Epithelial cell of proximal tubule (primary cell): ENCODE measurements around the gene MUSK. TPM values are rescaled to one million over a fixed set of nuclear protein-coding genes. Genes with fewer than 3 reads are reported as not detected.

Source experiments
- DNase-seq: peaks from one replicate; pipeline ENCODE4 v3.0.0-alpha.2; 2011; ENCODE audit warnings: low read depth
- H3K4me3 ChIP-seq: 2 replicates; pipeline ENCODE4 v1.5.1; 2011; ENCODE audit warnings: low read depth, mild to moderate bottlenecking, low read length
- CTCF ChIP-seq: conservative IDR thresholded peaks from 2 replicates; pipeline ENCODE4 v1.5.1; 2012; ENCODE audit warnings: low read depth, mild to moderate bottlenecking, low read length
- total RNA-seq: library from RNA; depleted of rRNA; stranded (reverse); fragments of >200 nt; gene quantifications from 2 replicates; pipeline ENCODE4 v1.2.3, GENCODE V29; 2015

The MUSK gene
- total RNA-seq, 1 donor from 2014 or later = not detected

GRCh38 chr9:110801426-110801825, 132.8 kb downstream of the MUSK start:
- no peak for TF ChIP-seq CTCF
- no peak for DNase-seq
- no peak overlapping the region for H3K4me3 ChIP-seq

GRCh38 chr9:110802416-110803035, 133.9 kb downstream of the MUSK start:
- no peak for TF ChIP-seq CTCF
- no peak for DNase-seq
- H3K4me3 ChIP-seq = no peak overlapping the region

GRCh38 chr9:110807956-110808598, 139.5 kb downstream of the MUSK start:
- H3K4me3 ChIP-seq = no peak overlapping the region
- no peak for DNase-seq
- no peak for TF ChIP-seq CTCF

- H3K4me3 ChIP-seq = no peak overlapping the region
- no peak for TF ChIP-seq CTCF
- no peak for DNase-seq
These were observed 140.0 kb downstream of the MUSK start for GRCh38 chr9:110808599-110808980.

- DNase-seq = no peak
- no peak for TF ChIP-seq CTCF
- no peak overlapping the region for H3K4me3 ChIP-seq
These were observed 140.5 kb downstream of the MUSK start for GRCh38 chr9:110809038-110809595.

GRCh38 chr9:110810262-110810976, 141.8 kb downstream of the MUSK start:
- no peak for DNase-seq
- no peak overlapping the region for H3K4me3 ChIP-seq
- no peak for TF ChIP-seq CTCF
